ENCODE data around the gene SCAMP5.

The SCAMP5 gene

DNA sequence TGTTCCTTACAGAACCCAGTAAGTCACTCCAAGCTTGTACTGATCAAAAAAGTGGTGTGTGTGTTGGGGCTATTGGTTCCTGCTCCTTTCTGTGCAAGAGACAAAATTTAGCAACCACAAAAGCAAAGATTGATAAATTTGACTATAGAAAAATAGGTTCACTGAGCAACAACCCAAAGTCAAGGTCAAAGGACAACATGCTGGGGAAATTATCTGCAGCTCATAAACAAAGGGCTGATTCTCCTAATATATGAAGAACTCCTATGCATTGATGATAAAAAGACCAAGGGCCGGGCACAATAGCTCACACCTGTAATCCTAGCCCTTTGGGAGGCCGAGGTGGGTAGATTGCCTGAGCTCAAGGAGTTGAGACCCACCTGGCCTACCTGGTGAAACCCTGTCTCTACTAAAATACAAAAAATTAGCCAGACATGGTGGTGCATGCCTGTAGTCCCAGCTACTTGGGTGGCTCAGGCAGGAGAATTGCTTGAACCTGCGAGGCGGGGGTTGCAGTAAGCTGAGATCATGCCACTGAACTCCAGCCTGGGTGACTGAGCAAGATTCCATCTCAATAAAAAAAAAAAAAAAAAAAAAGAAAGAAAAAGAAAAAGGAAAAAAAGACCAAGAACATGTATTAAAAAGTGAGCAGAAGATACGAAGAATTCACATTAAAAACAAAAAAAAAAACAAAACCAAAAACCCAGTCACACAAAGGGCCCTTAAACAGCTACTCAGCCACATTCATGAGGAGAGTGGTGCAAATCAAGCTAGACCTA, 57.8 kb downstream of the SCAMP5 start:
- H2AFZ ChIP-seq (ENCODE audit: low read length) = no peak overlapping the region
- H3K36me3 ChIP-seq (ENCODE audit: insufficient read depth, low read length) = peaks cover 6% of the 10 kb centered on the region; the same call in 1 of the 2 replicates
- H3F3A ChIP-seq (ENCODE audit: low read depth) = peaks cover 3% of the 10 kb centered on the region; the same call in 1 of the 2 replicates
- no peaks in the 10 kb centered on the region for H3K9me3 ChIP-seq (ENCODE audit: insufficient read depth, low read depth, low read length)
- TF ChIP-seq, protein P1, sequence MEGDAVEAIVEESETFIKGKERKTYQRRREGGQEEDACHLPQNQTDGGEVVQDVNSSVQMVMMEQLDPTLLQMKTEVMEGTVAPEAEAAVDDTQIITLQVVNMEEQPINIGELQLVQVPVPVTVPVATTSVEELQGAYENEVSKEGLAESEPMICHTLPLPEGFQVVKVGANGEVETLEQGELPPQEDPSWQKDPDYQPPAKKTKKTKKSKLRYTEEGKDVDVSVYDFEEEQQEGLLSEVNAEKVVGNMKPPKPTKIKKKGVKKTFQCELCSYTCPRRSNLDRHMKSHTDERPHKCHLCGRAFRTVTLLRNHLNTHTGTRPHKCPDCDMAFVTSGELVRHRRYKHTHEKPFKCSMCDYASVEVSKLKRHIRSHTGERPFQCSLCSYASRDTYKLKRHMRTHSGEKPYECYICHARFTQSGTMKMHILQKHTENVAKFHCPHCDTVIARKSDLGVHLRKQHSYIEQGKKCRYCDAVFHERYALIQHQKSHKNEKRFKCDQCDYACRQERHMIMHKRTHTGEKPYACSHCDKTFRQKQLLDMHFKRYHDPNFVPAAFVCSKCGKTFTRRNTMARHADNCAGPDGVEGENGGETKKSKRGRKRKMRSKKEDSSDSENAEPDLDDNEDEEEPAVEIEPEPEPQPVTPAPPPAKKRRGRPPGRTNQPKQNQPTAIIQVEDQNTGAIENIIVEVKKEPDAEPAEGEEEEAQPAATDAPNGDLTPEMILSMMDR (conservative IDR thresholded peaks at IDR 0.05; ENCODE audit: low read length) = no peak
- no peak for TF ChIP-seq EZH2phosphoT487 (IDR thresholded peaks at IDR 0.05; ENCODE audit: borderline replicate concordance)
- H3K4me3 ChIP-seq (ENCODE audit: low read length, poor library complexity, severe bottlenecking) = no peak overlapping the region
- peaks cover 22% of the 10 kb centered on the region for H3K4me1 ChIP-seq (ENCODE audit: insufficient read depth, low read length, poor library complexity, severe bottlenecking)
- no peaks in the 10 kb centered on the region for H3K27me3 ChIP-seq (ENCODE audit: insufficient read depth, low read length, poor library complexity, severe bottlenecking)
- H3K79me2 ChIP-seq (ENCODE audit: insufficient read depth, low read length) = peaks cover 7% of the 10 kb centered on the region; the same call in 1 of the 2 replicates
- H3K9me2 ChIP-seq (replicated peaks; ENCODE audit: low read depth, low read length) = no peaks in the 10 kb centered on the region
- H3K9ac ChIP-seq (ENCODE audit: low read depth, low read length, poor library complexity, severe bottlenecking) = no peak overlapping the region
- H3K4me2 ChIP-seq (ENCODE audit: low read depth, low read length, poor library complexity, severe bottlenecking) = no peak overlapping the region
- H4K20me1 ChIP-seq (ENCODE audit: insufficient read depth, low read length, poor library complexity, severe bottlenecking) = no peaks in the 10 kb centered on the region

GRCh38 chr15:75053748-75054125, 58.4 kb downstream of the SCAMP5 start:
- no peaks in the 10 kb centered on the region for H3K9me2 ChIP-seq (replicated peaks; ENCODE audit: low read depth, low read length)
- H3K4me1 ChIP-seq (ENCODE audit: insufficient read depth, low read length, poor library complexity, severe bottlenecking) = peaks cover 26% of the 10 kb centered on the region
- H2AFZ ChIP-seq (ENCODE audit: low read length) = no peak overlapping the region
- peaks cover 3% of the 10 kb centered on the region; the same call in 1 of the 2 replicates for H3F3A ChIP-seq (ENCODE audit: low read depth)
- no peak for TF ChIP-seq EZH2phosphoT487 (IDR thresholded peaks at IDR 0.05; ENCODE audit: borderline replicate concordance)
- TF ChIP-seq, protein P1 (conservative IDR thresholded peaks at IDR 0.05; ENCODE audit: low read length) = no peak
- H3K4me3 ChIP-seq (ENCODE audit: low read length, poor library complexity, severe bottlenecking) = no peak overlapping the region
- H3K79me2 ChIP-seq (ENCODE audit: insufficient read depth, low read length) = peaks cover 2% of the 10 kb centered on the region; the same call in 1 of the 2 replicates
- no peaks in the 10 kb centered on the region for H3K9me3 ChIP-seq (ENCODE audit: insufficient read depth, low read depth, low read length)
- no peaks in the 10 kb centered on the region for H3K27me3 ChIP-seq (ENCODE audit: insufficient read depth, low read length, poor library complexity, severe bottlenecking)
- no peak overlapping the region for H3K4me2 ChIP-seq (ENCODE audit: low read depth, low read length, poor library complexity, severe bottlenecking)
- no peak overlapping the region for H3K9ac ChIP-seq (ENCODE audit: low read depth, low read length, poor library complexity, severe bottlenecking)
- H4K20me1 ChIP-seq (ENCODE audit: insufficient read depth, low read length, poor library complexity, severe bottlenecking) = no peaks in the 10 kb centered on the region
- peaks cover 6% of the 10 kb centered on the region; the same call in 1 of the 2 replicates for H3K36me3 ChIP-seq (ENCODE audit: insufficient read depth, low read length)

DNA sequence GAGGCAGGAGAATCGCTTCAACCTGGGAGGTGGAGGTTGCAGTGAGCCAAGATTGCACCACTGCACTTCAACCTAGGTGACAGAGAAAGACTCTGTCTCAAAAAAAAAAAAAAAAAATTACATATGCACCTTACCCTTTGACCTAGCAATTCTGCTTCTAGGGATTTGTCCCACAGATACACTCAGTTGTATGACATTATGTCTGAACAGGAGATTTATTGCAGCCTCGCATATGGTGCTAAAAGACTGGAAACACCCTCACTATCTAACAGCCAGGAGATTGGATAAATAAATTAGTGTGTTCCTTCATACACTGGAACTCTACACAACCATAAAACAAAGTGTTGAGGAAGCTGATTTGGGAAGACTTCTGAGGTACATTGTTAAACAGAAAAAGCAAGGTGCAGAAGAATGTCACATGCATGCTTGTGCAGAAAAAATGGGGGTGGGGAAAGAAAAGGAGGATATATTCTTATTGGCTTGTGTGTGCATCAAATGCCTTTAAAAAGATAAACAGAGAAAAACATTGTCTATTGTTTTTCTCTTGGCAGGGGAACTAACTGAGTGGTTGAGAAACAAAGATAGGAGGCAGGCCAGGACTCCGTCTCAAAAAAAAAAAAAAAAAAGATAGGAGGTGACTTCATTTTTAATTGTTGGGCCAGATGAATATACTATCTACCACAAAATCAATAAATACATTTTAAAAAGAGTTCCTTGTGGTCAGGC, 59.0 kb downstream of the SCAMP5 start:
- no peak overlapping the region for H3K4me3 ChIP-seq (ENCODE audit: low read length, poor library complexity, severe bottlenecking)

More for the DNA sequence above, 59.0 kb downstream of the SCAMP5 start:
- Histone ChIP-seq H3F3A (ENCODE audit: low read depth) (peaks cover 3% of the 10 kb centered on the region; the same call in 1 of the 2 replicates), H3K9me3 (ENCODE audit: insufficient read depth, low read depth, low read length) (no peaks in the 10 kb centered on the region), H3K9me2 (replicated peaks; ENCODE audit: low read depth, low read length) (no peaks in the 10 kb centered on the region), H3K36me3 (ENCODE audit: insufficient read depth, low read length) (peaks cover 6% of the 10 kb centered on the region; the same call in 1 of the 2 replicates), H3K4me2 (ENCODE audit: low read depth, low read length, poor library complexity, severe bottlenecking) (no peak overlapping the region), H3K79me2 (ENCODE audit: insufficient read depth, low read length) (no peaks in the 10 kb centered on the region), H4K20me1 (ENCODE audit: insufficient read depth, low read length, poor library complexity, severe bottlenecking) (no peaks in the 10 kb centered on the region), H3K4me1 (ENCODE audit: insufficient read depth, low read length, poor library complexity, severe bottlenecking) (peaks cover 26% of the 10 kb centered on the region), H3K9ac (ENCODE audit: low read depth, low read length, poor library complexity, severe bottlenecking) (no peak overlapping the region), H3K27me3 (ENCODE audit: insufficient read depth, low read length, poor library complexity, severe bottlenecking) (no peaks in the 10 kb centered on the region), H2AFZ (ENCODE audit: low read length) (no peak overlapping the region)
- TF ChIP-seq, protein P1 (conservative IDR thresholded peaks at IDR 0.05; ENCODE audit: low read length) = no peak
- no peak for TF ChIP-seq EZH2phosphoT487 (IDR thresholded peaks at IDR 0.05; ENCODE audit: borderline replicate concordance)
